Testis (tissue), 2 donors: ENCODE results near the gene LHX3.

Source experiments
- CTCF ChIP-seq, 3 experiments: fragments of 450-650 bp in 2 of 3; fragments of 200-600 bp in 1 of 3; sonication (generic) in 1 of 3; IDR thresholded peaks; one replicate each; pipeline ENCODE4 v1.5.1; 2016 to 2019; ENCODE audit warnings: antibody characterized with exemption in 3 of 3, mild to moderate bottlenecking in 2 of 3, moderate library complexity in 1 of 3
- POLR2A ChIP-seq: fragments of 450-650 bp; IDR thresholded peaks from one replicate; pipeline ENCODE4 v1.6.1; 2017; ENCODE audit warnings: antibody characterized with exemption, mild to moderate bottlenecking, moderate library complexity

- TF ChIP-seq CTCF (IDR thresholded peaks at IDR 0.05) (no peak), POLR2A (no peak)
Observed at GRCh38 chr9:136240941-136241340, 36.0 kb upstream of the LHX3 start.
